Thoracic aorta (tissue), 2 donors: ENCODE results near the gene PLA2G6. TPM values are rescaled to one million over a fixed set of nuclear protein-coding genes. Genes with fewer than 3 reads are reported as not detected.
A peak's percentile ranks its signal among the peaks of the same experiment; 100 is the strongest.

Source experiments
- ATAC-seq: fragments of 150-250 bp; one replicate; pipeline ENCODE4 v1.8.0; 2017; ENCODE audit warnings: low read depth; ENCODE audit not compliant: insufficient number of reproducible peaks, low FRiP score
- DNase-seq: peaks from one replicate; pipeline ENCODE4 v3.0.0-alpha.2; 2020; ENCODE audit warnings: low spot score
- H3K27ac ChIP-seq, 2 donors: fragments of 200-600 bp; sonication (generic); 1 replicate in 1 of 2; 2 replicates in 1 of 2; pipeline ENCODE4 v1.5.1; 2016; ENCODE audit warnings: mild to moderate bottlenecking in 2 of 2, moderate library complexity in 2 of 2
- H3K27me3 ChIP-seq: fragments of 200-600 bp; sonication (generic); replicated peaks from 2 replicates; pipeline ENCODE4 v1.6.0; 2016; ENCODE audit warnings: mild to moderate bottlenecking; ENCODE audit not compliant: insufficient read depth
- H3K36me3 ChIP-seq: fragments of 200-600 bp; sonication (generic); one replicate; pipeline ENCODE4 v1.5.1; 2016
- H3K4me1 ChIP-seq, 2 donors: fragments of 200-600 bp; sonication (generic); 1 replicate in 1 of 2; 2 replicates in 1 of 2; pipeline versions ENCODE4 v1.5.1 to v1.6.0; 2016; ENCODE audit warnings: low read depth in 2 of 2, mild to moderate bottlenecking in 1 of 2; ENCODE audit not compliant: control insufficient read depth in 1 of 2
- H3K4me3 ChIP-seq: fragments of 200-600 bp; sonication (generic); 2 replicates; pipeline ENCODE4 v1.5.1; 2016; ENCODE audit warnings: mild to moderate bottlenecking
- H3K9me3 ChIP-seq: fragments of 200-600 bp; sonication (generic); 2 replicates; pipeline ENCODE4 v1.5.1; 2016
- total RNA-seq, 2 donors: library from RNA; depleted of rRNA; stranded (reverse); fragments of >200 nt; gene quantifications; one replicate each; pipeline versions ENCODE4 v1.1.0 to v1.2.3, GENCODE V29; 2016
- TF ChIP-seq, protein P1 (sequence below): fragments of 200-600 bp; sonication (generic); IDR thresholded peaks from one replicate; pipeline ENCODE4 v1.5.1; 2019; ENCODE audit warnings: antibody characterized with exemption

The PLA2G6 gene
- total RNA-seq, 2 donors from 2014 or later: 27.4 to 50.4 TPM

DNA sequence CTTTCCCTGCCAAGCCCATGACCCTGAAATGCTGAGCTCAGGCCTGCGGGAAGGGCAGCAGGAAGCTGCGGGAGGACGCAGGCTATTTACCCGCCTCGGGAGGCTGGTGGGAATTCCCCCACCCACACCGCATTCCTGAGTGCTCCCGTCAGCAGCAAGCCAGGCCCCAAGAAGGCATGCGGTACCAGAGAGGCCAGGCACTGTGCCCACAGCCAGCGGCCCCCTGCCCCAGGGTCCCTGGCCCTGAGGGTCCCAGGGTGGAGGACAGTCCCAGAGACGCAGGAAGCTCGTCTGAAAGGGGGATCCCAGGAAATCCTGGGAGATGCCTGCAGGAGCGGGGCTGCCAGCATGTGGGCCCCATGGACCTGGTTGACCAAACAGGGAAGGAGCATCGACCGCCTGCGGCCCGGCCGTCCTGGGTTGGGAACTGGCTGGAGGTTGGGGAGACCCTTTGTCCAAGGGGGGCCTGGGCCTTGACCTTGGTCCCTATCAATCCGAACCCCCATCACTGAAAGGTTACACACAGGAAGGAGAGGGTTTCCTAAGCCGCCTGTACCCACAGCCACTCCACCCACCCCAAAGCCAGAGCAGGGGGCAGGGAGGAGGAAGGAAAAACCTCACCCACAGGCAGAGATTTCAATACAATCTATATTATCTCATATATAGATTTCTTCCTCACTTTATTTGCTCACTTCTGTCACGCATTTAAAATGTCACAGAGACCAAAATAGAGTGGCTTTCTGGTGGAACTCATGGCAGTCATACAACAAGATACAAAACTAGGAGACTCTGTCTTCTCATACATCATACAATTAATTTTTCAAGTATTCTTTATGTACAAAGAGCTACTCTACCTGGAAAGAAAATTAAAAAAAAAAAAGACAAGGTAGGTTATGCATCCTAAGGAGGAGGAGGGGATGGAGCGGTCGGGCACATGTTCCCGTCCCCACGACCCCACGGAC is 37.3 kb upstream of the PLA2G6 start:
- peak; percentile 58 for ATAC-seq
- H3K27me3 ChIP-seq: no peaks in the 10 kb centered on the region
- DNase-seq: peak; percentile 43
- TF ChIP-seq, protein P1, sequence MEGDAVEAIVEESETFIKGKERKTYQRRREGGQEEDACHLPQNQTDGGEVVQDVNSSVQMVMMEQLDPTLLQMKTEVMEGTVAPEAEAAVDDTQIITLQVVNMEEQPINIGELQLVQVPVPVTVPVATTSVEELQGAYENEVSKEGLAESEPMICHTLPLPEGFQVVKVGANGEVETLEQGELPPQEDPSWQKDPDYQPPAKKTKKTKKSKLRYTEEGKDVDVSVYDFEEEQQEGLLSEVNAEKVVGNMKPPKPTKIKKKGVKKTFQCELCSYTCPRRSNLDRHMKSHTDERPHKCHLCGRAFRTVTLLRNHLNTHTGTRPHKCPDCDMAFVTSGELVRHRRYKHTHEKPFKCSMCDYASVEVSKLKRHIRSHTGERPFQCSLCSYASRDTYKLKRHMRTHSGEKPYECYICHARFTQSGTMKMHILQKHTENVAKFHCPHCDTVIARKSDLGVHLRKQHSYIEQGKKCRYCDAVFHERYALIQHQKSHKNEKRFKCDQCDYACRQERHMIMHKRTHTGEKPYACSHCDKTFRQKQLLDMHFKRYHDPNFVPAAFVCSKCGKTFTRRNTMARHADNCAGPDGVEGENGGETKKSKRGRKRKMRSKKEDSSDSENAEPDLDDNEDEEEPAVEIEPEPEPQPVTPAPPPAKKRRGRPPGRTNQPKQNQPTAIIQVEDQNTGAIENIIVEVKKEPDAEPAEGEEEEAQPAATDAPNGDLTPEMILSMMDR: no peak
- peaks cover 19 to 47% of the 10 kb centered on the region in 2 donors for H3K4me1 ChIP-seq
- H3K27ac ChIP-seq: peak overlapping the region; percentile 93 to 95
- no peaks in the 10 kb centered on the region for H3K9me3 ChIP-seq
- H3K36me3 ChIP-seq: peaks cover 6% of the 10 kb centered on the region
- H3K4me3 ChIP-seq: no peak overlapping the region

DNA sequence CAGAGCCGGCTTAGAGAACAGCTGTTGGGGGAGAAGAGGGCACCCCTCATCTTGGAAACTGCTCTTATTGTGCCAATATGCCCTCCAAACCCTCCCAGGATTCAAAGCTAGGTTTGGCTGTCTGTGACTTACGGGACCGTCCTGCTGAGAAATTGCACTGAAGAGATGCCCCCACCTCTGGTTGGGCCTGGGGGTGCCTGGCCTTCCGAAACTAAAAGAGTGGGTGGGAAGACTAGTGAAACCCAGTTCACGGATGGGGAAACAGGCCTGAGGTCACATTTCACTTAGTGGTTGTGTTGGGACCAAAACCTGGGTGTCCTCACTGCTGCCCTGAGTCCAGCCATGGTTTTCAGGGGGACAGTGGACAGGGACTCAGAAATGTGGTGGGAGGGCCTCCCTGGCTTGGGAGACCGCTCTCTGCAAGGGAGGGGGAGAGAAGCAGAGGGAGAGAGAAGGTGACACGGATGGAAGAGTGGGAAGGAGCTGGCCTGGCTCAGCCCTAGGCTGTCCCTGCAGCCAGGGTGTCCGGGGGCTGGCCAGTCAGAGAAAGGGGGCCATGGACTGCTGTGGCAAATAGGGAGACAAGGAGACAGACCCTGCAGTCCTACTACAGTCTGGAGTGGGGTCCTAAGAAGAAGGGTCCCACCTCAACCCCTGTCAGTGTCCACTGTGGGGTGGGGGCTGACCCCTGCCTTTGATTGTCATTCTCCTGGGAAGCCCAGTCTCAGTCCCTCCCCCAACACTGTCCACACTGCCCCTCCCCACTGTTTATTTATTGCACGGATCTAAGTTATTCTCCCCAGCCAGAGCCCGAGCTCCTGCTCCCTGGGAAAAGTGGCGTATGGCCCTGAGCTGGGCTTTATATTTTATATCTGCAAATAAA is 33.8 kb upstream of the PLA2G6 start:
- peak overlapping the region; percentile 29 to 45 for H3K27ac ChIP-seq
- peaks cover 4% of the 10 kb centered on the region for H3K36me3 ChIP-seq
- H3K27me3 ChIP-seq: no peaks in the 10 kb centered on the region
- no peaks in the 10 kb centered on the region for H3K9me3 ChIP-seq
- peaks cover 22 to 43% of the 10 kb centered on the region in 2 donors for H3K4me1 ChIP-seq
- ATAC-seq (no peak), DNase-seq (no peak)
- TF ChIP-seq, protein P1: no peak
- no peak overlapping the region for H3K4me3 ChIP-seq

DNA sequence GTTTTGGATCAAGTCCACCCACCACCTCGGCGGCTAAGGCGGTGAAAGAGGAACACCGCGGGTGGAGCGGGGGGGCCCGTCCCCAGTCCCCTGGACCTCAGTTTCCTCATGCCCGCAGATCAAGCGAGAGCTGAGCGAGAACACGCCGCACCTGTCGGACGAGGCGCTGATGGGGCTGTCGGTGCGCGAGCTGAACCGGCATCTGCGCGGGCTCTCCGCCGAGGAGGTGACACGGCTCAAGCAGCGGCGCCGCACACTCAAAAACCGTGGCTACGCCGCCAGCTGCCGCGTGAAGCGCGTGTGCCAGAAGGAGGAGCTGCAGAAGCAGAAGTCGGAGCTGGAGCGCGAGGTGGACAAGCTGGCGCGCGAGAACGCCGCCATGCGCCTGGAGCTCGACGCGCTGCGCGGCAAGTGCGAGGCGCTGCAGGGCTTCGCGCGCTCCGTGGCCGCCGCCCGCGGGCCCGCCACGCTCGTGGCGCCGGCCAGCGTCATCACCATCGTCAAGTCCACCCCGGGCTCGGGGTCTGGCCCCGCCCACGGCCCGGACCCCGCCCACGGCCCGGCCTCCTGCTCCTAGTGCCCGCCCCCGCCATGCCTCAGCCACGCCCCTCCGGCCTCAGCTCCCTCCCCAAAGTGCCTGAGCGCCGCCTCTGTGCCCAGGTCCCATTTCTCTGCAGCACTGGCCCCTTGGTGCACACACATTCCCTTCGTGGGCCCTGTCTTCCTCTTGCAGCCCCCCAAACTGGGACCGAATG is 32.8 kb upstream of the PLA2G6 start:
- peak overlapping the region; percentile 49 for H3K4me3 ChIP-seq

DNA sequence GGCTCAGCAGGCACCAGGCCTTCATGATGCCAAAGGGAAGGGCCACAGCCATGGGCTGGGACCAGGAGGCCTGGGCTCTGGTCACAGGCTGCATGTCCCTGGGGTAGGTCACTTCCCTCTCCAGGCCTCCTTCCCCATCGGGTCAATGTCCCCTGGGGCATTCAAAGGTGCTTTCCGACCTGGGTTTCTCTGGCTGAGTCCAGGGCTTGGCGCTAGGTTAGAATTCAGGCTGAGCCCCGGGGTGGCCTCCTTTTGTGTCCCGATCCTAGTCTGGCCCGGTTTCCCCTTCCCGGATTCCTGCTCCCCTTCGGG is 32.3 kb upstream of the PLA2G6 start:
- Histone ChIP-seq H3K36me3 (peaks cover 4% of the 10 kb centered on the region), H3K27ac (peak overlapping the region; percentile 17 to 45), H3K4me1 (peaks cover 16 to 29% of the 10 kb centered on the region in 2 donors), H3K9me3 (no peaks in the 10 kb centered on the region), H3K4me3 (peak overlapping the region; percentile 49), H3K27me3 (no peaks in the 10 kb centered on the region)
- DNase-seq (no peak), ATAC-seq (no peak)
- TF ChIP-seq, protein P1: no peak

More for the DNA sequence above, 32.8 kb upstream of the PLA2G6 start:
- peaks cover 21 to 34% of the 10 kb centered on the region in 2 donors for H3K4me1 ChIP-seq
- no peak for ATAC-seq
- DNase-seq: no peak
- H3K36me3 ChIP-seq: peaks cover 4% of the 10 kb centered on the region
- TF ChIP-seq, protein P1: peak; percentile 23
- no peaks in the 10 kb centered on the region for H3K9me3 ChIP-seq
- peak overlapping the region; percentile 29 to 45 for H3K27ac ChIP-seq
- H3K27me3 ChIP-seq: no peaks in the 10 kb centered on the region
